Adrenal gland (tissue), 12 donors: ENCODE data around the gene GID4. TPM values are rescaled to one million over a fixed set of nuclear protein-coding genes. Genes with fewer than 3 reads are reported as not detected.

Source experiments
- DNase-seq, 7 donors: peaks; one replicate each; pipeline ENCODE4 v3.0.0-alpha.2; 2019 to 2020
- H3K27ac ChIP-seq, 5 donors: fragments of 200-600 bp; sonication (generic) in 4 of 5; 1 replicate in 3 of 5; 2 replicates in 2 of 5; pipeline versions ENCODE4 v1.5.1 to v1.8.0; 2016 to 2020; ENCODE audit warnings: mild to moderate bottlenecking in 1 of 5
- H3K27me3 ChIP-seq: fragments of 200-600 bp; 2 replicates; pipeline ENCODE4 v1.8.0; 2021
- H3K36me3 ChIP-seq, 2 donors: fragments of 200-600 bp; replicated peaks in 1 of 2; 1 replicate in 1 of 2; 2 replicates in 1 of 2; pipeline versions ENCODE4 v1.5.1 to v1.8.0; 2018 to 2022
- H3K4me1 ChIP-seq, 2 donors: fragments of 200-600 bp; replicated peaks in 1 of 2; 1 replicate in 1 of 2; 2 replicates in 1 of 2; pipeline versions ENCODE4 v1.5.1 to v1.8.0; 2018 to 2021
- H3K4me3 ChIP-seq, 4 donors: fragments of 200-600 bp; sonication (generic) in 3 of 4; one replicate each; pipeline ENCODE4 v1.5.1; 2016 to 2018
- H3K9me3 ChIP-seq, 3 donors: fragments of 200-600 bp; sonication (generic) in 1 of 3; replicated peaks in 1 of 3; 1 replicate in 2 of 3; 2 replicates in 1 of 3; pipeline versions ENCODE4 v1.5.1 to v1.8.0; 2016 to 2021
- CTCF ChIP-seq, 6 experiments: fragments of 450-650 bp in 4 of 6; fragments of 200-600 bp in 2 of 6; sonication (generic) in 1 of 6; IDR thresholded peaks; 1 replicate in 5 of 6; 2 replicates in 1 of 6; pipeline versions ENCODE4 v1.5.1 to v1.8.0; 2016 to 2021; ENCODE audit warnings: antibody characterized with exemption in 6 of 6, mild to moderate bottlenecking in 2 of 6, moderate library complexity in 1 of 6
- POLR2A ChIP-seq, 2 donors: fragments of 450-650 bp; IDR thresholded peaks; one replicate each; pipeline ENCODE4 v1.6.1; 2017; ENCODE audit warnings: antibody characterized with exemption in 2 of 2, mild to moderate bottlenecking in 2 of 2, moderate library complexity in 1 of 2
- WGBS, 4 donors: extraction: QIAGEN DNeasy Blood & Tissue Kit in 2 of 4; methylation state at CpG; one replicate each; pipeline versions ENCODE4 v1.1.5 to v1.1.7; 2013 to 2017; 5-methylcytosine and 5-hydroxymethylcytosine counted together
- intact Hi-C, 2 donors: fragments of 100-400 bp; cut with DNase I; formaldehyde crosslinking; loops; one replicate each; pipeline versions ENCODE4 v1.14.1 to v1.15.0; 2022 to 2023
- polyA plus RNA-seq, 3 donors: library from polyadenylated mRNA; stranded (reverse); fragments of 200-250 nt in 2 of 3; fragments of 350-450 nt in 1 of 3; fragmentation: Illumina TruSeq in 1 of 3; extraction: RNeasy Lipid Tissue Mini Kit (QIAGEN cat#74804) in 1 of 3; gene quantifications; one replicate each; pipeline ENCODE4 v1.2.3, GENCODE V29; 2013 to 2014
- total RNA-seq, 9 donors: library from RNA; depleted of rRNA in 4 of 9; stranded (reverse); fragments of >200 nt in 4 of 9; fragments of 120-200 nt in 1 of 9; fragmentation: NEBNext Ultra II Directional in 1 of 9; extraction: Animal tissue kit (Norgen Biotek cat#: 25700) in 1 of 9; gene quantifications; one replicate each; pipeline versions ENCODE4 v1.1.0 to v1.2.4, GENCODE V29; 2013 to 2023
- donor health status: healthy with polysubstance abuse.
- donor health status: Bipolar disorder and iron deficiency.
- donor health status: DM: yes; HTN: yes; CAD: no.
- donor health status: DM: no; HTN: no; CAD: no.
- donor health status: DM: no; HTN: no; CAD: no.
- donor health status: DM: yes; HTN: yes; CAD: no.

Gene GID4
- total and polyA plus RNA-seq, 12 donors = 4.2 to 16.7 (median 9.7) TPM

GRCh38 chr17:18028114-18028951 is 10.9 kb upstream of the GID4 start:
- Histone ChIP-seq H3K27me3 (no peaks in the 10 kb centered on the region), H3K27ac (peak overlapping the region in 1 of 5 donors; percentile 45), H3K36me3 (peaks cover 0 to 7% of the 10 kb centered on the region in 2 donors), H3K4me1 (no peaks in the 10 kb centered on the region), H3K4me3 (no peak overlapping the region), H3K9me3 (no peaks in the 10 kb centered on the region)
- DNase-seq = no peak
- 58 to 76% (median 64%) methylated on average over 11 of the region's 11 CpGs for WGBS, 4 donors
- intact Hi-C loops = loop anchor here in 1 of 2 donors (10.0 kb wide), 2 partner anchors 144 to 224 kb away; no protein-coding TSS in a partner anchor
- TF ChIP-seq CTCF (IDR thresholded peaks at IDR 0.05) (no peak), POLR2A (IDR thresholded peaks at IDR 0.05) (no peak)

GRCh38 chr17:18028952-18029540 is 10.2 kb upstream of the GID4 start:
- H3K4me3 ChIP-seq = no peak overlapping the region
- H3K27ac ChIP-seq = peak overlapping the region in 1 of 5 donors; percentile 45
- WGBS, 4 donors = 78 to 91% (median 86%) methylated on average over 8 of the region's 8 CpGs
- no peak for DNase-seq
- TF ChIP-seq CTCF (IDR thresholded peaks at IDR 0.05) = no peak
- no peaks in the 10 kb centered on the region for H3K4me1 ChIP-seq
- intact Hi-C loops = loop anchor here in 1 of 2 donors (10.0 kb wide), 2 partner anchors 144 to 224 kb away; no protein-coding TSS in a partner anchor
- peaks cover 0 to 7% of the 10 kb centered on the region in 2 donors for H3K36me3 ChIP-seq
- H3K9me3 ChIP-seq = no peaks in the 10 kb centered on the region
- H3K27me3 ChIP-seq = no peaks in the 10 kb centered on the region

- H3K36me3 ChIP-seq = no peaks in the 10 kb centered on the region
- 48 to 67% (median 55%) methylated on average over 2 of the region's 2 CpGs for WGBS, 4 donors
- DNase-seq = peak in 1 of 7 donors; percentile 14
- peak overlapping the region in 1 of 5 donors; percentile 10 for H3K27ac ChIP-seq
- H3K27me3 ChIP-seq = no peaks in the 10 kb centered on the region
- intact Hi-C loops = loop anchor here in 1 of 2 donors (5.0 to 10.0 kb wide), 4 partner anchors 47 to 347 kb away; partner anchors contain the start of gene RAI1
- no peaks in the 10 kb centered on the region for H3K4me1 ChIP-seq
- H3K4me3 ChIP-seq = no peak overlapping the region
- TF ChIP-seq POLR2A (IDR thresholded peaks at IDR 0.05) (no peak), CTCF (IDR thresholded peaks at IDR 0.05) (no peak)
- H3K9me3 ChIP-seq = no peaks in the 10 kb centered on the region
Observed at GRCh38 chr17:18031955-18032354, 7.3 kb upstream of the GID4 start.

GRCh38 chr17:18033442-18034099 is 5.6 kb upstream of the GID4 start:
- intact Hi-C loops = loop anchor here in 1 of 2 donors (5.0 to 10.0 kb wide), 4 partner anchors 49 to 349 kb away; partner anchors contain the start of gene RAI1
- no peaks in the 10 kb centered on the region for H3K9me3 ChIP-seq
- no peak overlapping the region for H3K27ac ChIP-seq
- H3K4me3 ChIP-seq = no peak overlapping the region
- 21 to 26% (median 23%) methylated on average over 5 of the region's 5 CpGs for WGBS, 4 donors
- H3K27me3 ChIP-seq = no peaks in the 10 kb centered on the region
- H3K4me1 ChIP-seq = peaks cover 7 to 15% of the 10 kb centered on the region in 2 donors
- no peaks in the 10 kb centered on the region for H3K36me3 ChIP-seq
- TF ChIP-seq POLR2A (IDR thresholded peaks at IDR 0.05) (no peak), CTCF (IDR thresholded peaks at IDR 0.05) (peak; percentile 28 to 80 (median 69))
- DNase-seq = peak; percentile 49 to 82 (median 67)
